Measurements from ENCODE around the gene SORCS3. TPM values are rescaled to one million over a fixed set of nuclear protein-coding genes. Genes with fewer than 3 reads are reported as not detected.

The SORCS3 gene
- total RNA-seq, 1 experiment from 2014 or later, result not detected

DNA sequence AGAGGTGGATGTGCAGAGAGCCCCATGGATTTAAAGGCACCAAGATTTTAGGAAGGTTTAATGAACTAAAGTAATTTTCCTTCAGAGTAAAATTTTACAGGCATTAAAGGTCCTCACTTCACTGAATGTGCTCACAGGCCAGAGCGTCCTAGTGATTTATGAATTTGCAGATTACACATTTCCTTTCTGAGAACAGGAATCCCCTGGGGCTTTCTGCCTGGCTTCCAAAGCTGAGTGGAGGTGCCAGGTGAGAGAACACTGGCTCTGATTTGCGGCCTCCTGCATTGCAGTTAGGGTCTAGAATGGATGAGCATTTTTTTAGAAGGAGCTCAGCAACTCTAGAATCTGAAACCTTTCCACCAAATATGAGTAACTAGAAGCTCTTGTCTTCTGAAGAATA lies 194.3 kb downstream of the SORCS3 start:
- intact Hi-C loops (cut with micrococcal nuclease), result no loop called here
- H3K27me3 ChIP-seq (ENCODE audit: insufficient read depth, low read length), result peaks cover 93% of the 10 kb centered on the region
- no peak overlapping the region for H3K4me2 ChIP-seq (ENCODE audit: low read length)
- no peaks in the 10 kb centered on the region for H3K9me2 ChIP-seq (ENCODE audit: insufficient read depth)
- no peaks in the 10 kb centered on the region for H3K9me3 ChIP-seq (ENCODE audit: control insufficient read depth in 1 of 2, insufficient read depth in 1 of 2, low read depth in 1 of 2, low read length in 2 of 2)
- no peak overlapping the region for H3K4me3 ChIP-seq (replicated peaks in 1 of 2; ENCODE audit: low read depth in 1 of 2, low read length in 2 of 2)
- CTCF ChIA-PET, result interaction anchor here (0.6 kb wide), 1 partner anchor 53 kb away, joined by 3 read pairs; no protein-coding TSS in a partner anchor
- H3K9ac ChIP-seq (ENCODE audit: low read length), result no peak overlapping the region
- H3K27ac ChIP-seq (ENCODE audit: low read depth, low read length), result no peak overlapping the region
- ATAC-seq (no peak), DNase-seq (ENCODE audit: low read depth, low spot score) (no peak)
- no peaks in the 10 kb centered on the region for H3K4me1 ChIP-seq (ENCODE audit: control insufficient read depth in 1 of 2, insufficient read depth in 2 of 2, low read length in 2 of 2)
- TF ChIP-seq EZH2phosphoT487 (IDR thresholded peaks at IDR 0.05; ENCODE audit: borderline replicate concordance) (no peak), ZFX (IDR thresholded peaks at IDR 0.05) (no peak), FOSL1 (IDR thresholded peaks at IDR 0.05; ENCODE audit: low read depth) (no peak), REST (IDR thresholded peaks at IDR 0.05; ENCODE audit: low read depth) (no peak), YY1 (IDR thresholded peaks at IDR 0.05; ENCODE audit: extremely low read depth, insufficient replicate concordance, low read depth, low read length) (no peak), POLR2A (IDR thresholded peaks at IDR 0.05; ENCODE audit: borderline replicate concordance, extremely low read depth, insufficient read depth, insufficient read length) (no peak), EGR1 (IDR thresholded peaks at IDR 0.05; ENCODE audit: low read depth) (no peak), SIN3A (IDR thresholded peaks at IDR 0.05; ENCODE audit: low read depth) (no peak), TCF7L2 (IDR thresholded peaks at IDR 0.05; ENCODE audit: borderline replicate concordance, extremely low read depth, insufficient read depth, insufficient read length) (no peak)
- TF ChIP-seq, protein P1, sequence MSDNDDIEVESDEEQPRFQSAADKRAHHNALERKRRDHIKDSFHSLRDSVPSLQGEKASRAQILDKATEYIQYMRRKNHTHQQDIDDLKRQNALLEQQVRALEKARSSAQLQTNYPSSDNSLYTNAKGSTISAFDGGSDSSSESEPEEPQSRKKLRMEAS (IDR thresholded peaks at IDR 0.05), result no peak
- TF ChIP-seq, protein P2, sequence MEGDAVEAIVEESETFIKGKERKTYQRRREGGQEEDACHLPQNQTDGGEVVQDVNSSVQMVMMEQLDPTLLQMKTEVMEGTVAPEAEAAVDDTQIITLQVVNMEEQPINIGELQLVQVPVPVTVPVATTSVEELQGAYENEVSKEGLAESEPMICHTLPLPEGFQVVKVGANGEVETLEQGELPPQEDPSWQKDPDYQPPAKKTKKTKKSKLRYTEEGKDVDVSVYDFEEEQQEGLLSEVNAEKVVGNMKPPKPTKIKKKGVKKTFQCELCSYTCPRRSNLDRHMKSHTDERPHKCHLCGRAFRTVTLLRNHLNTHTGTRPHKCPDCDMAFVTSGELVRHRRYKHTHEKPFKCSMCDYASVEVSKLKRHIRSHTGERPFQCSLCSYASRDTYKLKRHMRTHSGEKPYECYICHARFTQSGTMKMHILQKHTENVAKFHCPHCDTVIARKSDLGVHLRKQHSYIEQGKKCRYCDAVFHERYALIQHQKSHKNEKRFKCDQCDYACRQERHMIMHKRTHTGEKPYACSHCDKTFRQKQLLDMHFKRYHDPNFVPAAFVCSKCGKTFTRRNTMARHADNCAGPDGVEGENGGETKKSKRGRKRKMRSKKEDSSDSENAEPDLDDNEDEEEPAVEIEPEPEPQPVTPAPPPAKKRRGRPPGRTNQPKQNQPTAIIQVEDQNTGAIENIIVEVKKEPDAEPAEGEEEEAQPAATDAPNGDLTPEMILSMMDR (IDR thresholded peaks at IDR 0.05 in 2 of 3, conservative IDR thresholded peaks at IDR 0.05 in 1 of 3; ENCODE audit: borderline replicate concordance in 1 of 3, insufficient read depth in 1 of 3, low read depth in 2 of 3, low read length in 2 of 3), result no peak
- POLR2A ChIA-PET, result no interaction called here
- no peaks in the 10 kb centered on the region for H3K79me2 ChIP-seq (ENCODE audit: insufficient read depth, low read length)
- BruUV-seq (replicated peaks), result no TSS peak
- H2AFZ ChIP-seq (ENCODE audit: low read depth, low read length, poor library complexity, severe bottlenecking), result no peak overlapping the region
- RAD21 ChIA-PET (ENCODE audit: low non-redundant PET in 1 of 2, low total read pairs in 2 of 2, uncharacterized antibody in 2 of 2, unreplicated experiment in 2 of 2), result no interaction called here
- H3K36me3 ChIP-seq (ENCODE audit: control insufficient read depth in 1 of 2, insufficient read depth in 2 of 2, low read length in 2 of 2), result no peaks in the 10 kb centered on the region
- no peaks in the 10 kb centered on the region for H4K20me1 ChIP-seq (ENCODE audit: insufficient read depth)
